ENCODE data around the gene ZNF74.

Gene ZNF74

GRCh38 chr22:20434264-20434751, 40.4 kb downstream of the ZNF74 start:
- TF ChIP-seq SIN3A (IDR thresholded peaks at IDR 0.05; ENCODE audit: borderline replicate concordance, insufficient read depth, low read length) (no peak), POLR2AphosphoS5 (IDR thresholded peaks at IDR 0.05; ENCODE audit: low read depth, low read length) (no peak), REST (IDR thresholded peaks at IDR 0.05; ENCODE audit: insufficient read depth in 1 of 2, low read depth in 2 of 2, low read length in 2 of 2) (no peak), TAF1 (IDR thresholded peaks at IDR 0.05; ENCODE audit: borderline replicate concordance, insufficient read depth, low read length) (no peak), FOXP2 (optimal IDR thresholded peaks at IDR 0.05; ENCODE audit: borderline replicate concordance, extremely low read depth, extremely low read length, insufficient read depth) (no peak)

- TF ChIP-seq POLR2AphosphoS5 (IDR thresholded peaks at IDR 0.05; ENCODE audit: low read depth, low read length) (no peak), FOXP2 (optimal IDR thresholded peaks at IDR 0.05; ENCODE audit: borderline replicate concordance, extremely low read depth, extremely low read length, insufficient read depth) (no peak), SIN3A (IDR thresholded peaks at IDR 0.05; ENCODE audit: borderline replicate concordance, insufficient read depth, low read length) (no peak), REST (IDR thresholded peaks at IDR 0.05; ENCODE audit: insufficient read depth in 1 of 2, low read depth in 2 of 2, low read length in 2 of 2) (no peak), TAF1 (IDR thresholded peaks at IDR 0.05; ENCODE audit: borderline replicate concordance, insufficient read depth, low read length) (no peak)
Measured at GRCh38 chr22:20434773-20435172, 40.8 kb downstream of the ZNF74 start.

- TF ChIP-seq FOXP2 (optimal IDR thresholded peaks at IDR 0.05; ENCODE audit: borderline replicate concordance, extremely low read depth, extremely low read length, insufficient read depth) (no peak), POLR2AphosphoS5 (IDR thresholded peaks at IDR 0.05; ENCODE audit: low read depth, low read length) (no peak), TAF1 (IDR thresholded peaks at IDR 0.05; ENCODE audit: borderline replicate concordance, insufficient read depth, low read length) (no peak), REST (IDR thresholded peaks at IDR 0.05; ENCODE audit: insufficient read depth in 1 of 2, low read depth in 2 of 2, low read length in 2 of 2) (no peak), SIN3A (IDR thresholded peaks at IDR 0.05; ENCODE audit: borderline replicate concordance, insufficient read depth, low read length) (no peak)
Measured at GRCh38 chr22:20435436-20436306, 41.7 kb downstream of the ZNF74 start.

GRCh38 chr22:20436307-20436767, 42.4 kb downstream of the ZNF74 start:
- no peak for TF ChIP-seq TAF1 (IDR thresholded peaks at IDR 0.05; ENCODE audit: borderline replicate concordance, insufficient read depth, low read length)

- TF ChIP-seq SIN3A (IDR thresholded peaks at IDR 0.05; ENCODE audit: borderline replicate concordance, insufficient read depth, low read length) (no peak), FOXP2 (optimal IDR thresholded peaks at IDR 0.05; ENCODE audit: borderline replicate concordance, extremely low read depth, extremely low read length, insufficient read depth) (no peak), REST (IDR thresholded peaks at IDR 0.05; ENCODE audit: insufficient read depth in 1 of 2, low read depth in 2 of 2, low read length in 2 of 2) (no peak), TAF1 (IDR thresholded peaks at IDR 0.05; ENCODE audit: borderline replicate concordance, insufficient read depth, low read length) (no peak), POLR2AphosphoS5 (IDR thresholded peaks at IDR 0.05; ENCODE audit: low read depth, low read length) (no peak; the same call in 1 of the 2 replicates)
Measured at GRCh38 chr22:20436768-20437612, 43.0 kb downstream of the ZNF74 start.

Measured in PFSK-1 (cell line).